Myocyte (in vitro differentiated cells): Measurements from ENCODE around the gene CHCHD5. TPM values are rescaled to one million over a fixed set of nuclear protein-coding genes. Genes with fewer than 3 reads are reported as not detected.
A peak's percentile ranks its signal among the peaks of the same experiment; 100 is the strongest.
"Not testable (repeated sequence)": the region's sequence is repeated elsewhere in the genome, so short reads cannot be mapped to it uniquely, and the experiment has no call there.

ENCODE experiments used
- DNase-seq: peaks from one replicate; pipeline ENCODE4 v3.0.0-alpha.2; 2012; ENCODE audit warnings: low read depth
- total RNA-seq: library from RNA; depleted of rRNA; stranded (reverse); fragments of >200 nt; gene quantifications from 2 replicates; pipeline ENCODE4 v1.2.3, GENCODE V29; 2014

The CHCHD5 gene
- total RNA-seq, 1 donor from 2014 or later, result 21.6 TPM

GRCh38 chr2:112585873-112586464 lies 1.6 kb downstream of the CHCHD5 start:
- no peak for DNase-seq

- DNase-seq, result peak; percentile 94
These were observed 4.2 kb downstream of the CHCHD5 start for GRCh38 chr2:112588611-112589045.

GRCh38 chr2:112591413-112591812 lies 7.0 kb downstream of the CHCHD5 start:
- DNase-seq, result no peak

- DNase-seq, result no peak
These were observed 9.3 kb downstream of the CHCHD5 start for GRCh38 chr2:112593736-112594135.

- DNase-seq, result no peak
These were observed 13.3 kb downstream of the CHCHD5 start for GRCh38 chr2:112597537-112598322.

GRCh38 chr2:112600634-112601033 lies 16.2 kb downstream of the CHCHD5 start:
- no peak for DNase-seq

GRCh38 chr2:112601754-112602153 lies 17.3 kb downstream of the CHCHD5 start:
- DNase-seq, result no peak

GRCh38 chr2:112602917-112603316 lies 18.5 kb downstream of the CHCHD5 start:
- no peak for DNase-seq

GRCh38 chr2:112603731-112604130 lies 19.3 kb downstream of the CHCHD5 start:
- DNase-seq, result no peak

GRCh38 chr2:112604952-112605351 lies 20.5 kb downstream of the CHCHD5 start:
- DNase-seq, result no peak

GRCh38 chr2:112605926-112606325 lies 21.5 kb downstream of the CHCHD5 start:
- DNase-seq, result no peak

GRCh38 chr2:112606547-112606946 lies 22.1 kb downstream of the CHCHD5 start:
- DNase-seq, result no peak

GRCh38 chr2:112607680-112608438 lies 23.4 kb downstream of the CHCHD5 start:
- no peak for DNase-seq

- not testable (repeated sequence) for DNase-seq
These were observed 24.9 kb downstream of the CHCHD5 start for GRCh38 chr2:112609320-112609719.

- not testable (repeated sequence) for DNase-seq
These were observed 27.9 kb downstream of the CHCHD5 start for GRCh38 chr2:112612283-112612682.

GRCh38 chr2:112614201-112614840 lies 29.9 kb downstream of the CHCHD5 start:
- no peak for DNase-seq

GRCh38 chr2:112615051-112615450 lies 30.6 kb downstream of the CHCHD5 start:
- DNase-seq, result no peak

- not testable (repeated sequence) for DNase-seq
These were observed 31.4 kb downstream of the CHCHD5 start for GRCh38 chr2:112615798-112616197.

- no peak for DNase-seq
These were observed 34.0 kb downstream of the CHCHD5 start for GRCh38 chr2:112618383-112618782.

- no peak for DNase-seq
These were observed 37.5 kb downstream of the CHCHD5 start for GRCh38 chr2:112621790-112622527.

- DNase-seq, result no peak
These were observed 38.1 kb downstream of the CHCHD5 start for GRCh38 chr2:112622528-112622849.
